Panc1 (cell line): ENCODE results near the gene CLDN7. TPM values are rescaled to one million over a fixed set of nuclear protein-coding genes. Genes with fewer than 3 reads are reported as not detected.

ENCODE experiments used
- ATAC-seq: fragments of 200-7000 bp; cut with Tn5 transposase; 2 replicates; pipeline ENCODE4 v1.9.1; 2020; ENCODE audit warnings: mild to moderate bottlenecking, moderate library complexity
- BruUV-seq: library from RNA; stranded (reverse); fragments of 400-500 nt; replicated peaks from 2 replicates; lab custom pipeline; 2021; lab: Mats Ljungman, UMichigan
- CTCF ChIA-PET: fragments of 300-600 bp; sonication (Branson Sonifier 250); formaldehyde crosslinking; loops from one replicate; lab custom pipeline; 2022; ENCODE audit warnings: antibody characterized with exemption; lab: Charles Lee
- POLR2A ChIA-PET: fragments of 300-600 bp; sonication (Branson Sonifier 250); formaldehyde crosslinking; loops from one replicate; lab custom pipeline; 2022; ENCODE audit warnings: antibody characterized with exemption; lab: Charles Lee
- DNase-seq: peaks from one replicate; pipeline ENCODE4 v3.0.0-alpha.2; 2010; ENCODE audit warnings: low read depth, low spot score
- H3K27ac ChIP-seq: 2 replicates; pipeline ENCODE4 v1.5.1; 2011; ENCODE audit warnings: mild to moderate bottlenecking, low read length, inconsistent platforms
- H3K27me3 ChIP-seq: fragments of 200-500 bp; sonication (Bioruptor generic); 2 replicates; pipeline ENCODE4 v1.6.0; 2014; ENCODE audit warnings: low read length, inconsistent platforms; ENCODE audit not compliant: control insufficient read depth, insufficient read depth
- H3K36me3 ChIP-seq: fragments of 200-500 bp; sonication (Bioruptor generic); 2 replicates; pipeline ENCODE4 v1.5.1; 2014; ENCODE audit warnings: inconsistent platforms, mild to moderate bottlenecking, low read length, moderate library complexity; ENCODE audit not compliant: control insufficient read depth, insufficient read depth
- H3K4me1 ChIP-seq: 2 replicates; pipeline ENCODE4 v1.5.1; 2011; ENCODE audit warnings: inconsistent platforms, mild to moderate bottlenecking, low read length, moderate library complexity; ENCODE audit not compliant: control insufficient read depth, insufficient read depth
- H3K4me3 ChIP-seq, 2 experiments: 2 replicates each; pipeline ENCODE4 v1.5.1; 2011 to 2012; ENCODE audit warnings: low read depth in 2 of 2, low read length in 2 of 2, mild to moderate bottlenecking in 2 of 2, inconsistent platforms in 1 of 2, moderate library complexity in 1 of 2
- H3K9me3 ChIP-seq: fragments of 200-500 bp; sonication (Bioruptor generic); 2 replicates; pipeline ENCODE4 v1.5.1; 2014; ENCODE audit warnings: low read depth, mild to moderate bottlenecking, inconsistent platforms, low read length, moderate library complexity; ENCODE audit not compliant: control insufficient read depth, insufficient read depth
- CTCF ChIP-seq: fragments of 450-650 bp; IDR thresholded peaks from 2 replicates; pipeline ENCODE4 v1.5.1; 2017; ENCODE audit warnings: mild to moderate bottlenecking
- POLR2AphosphoS5 ChIP-seq: IDR thresholded peaks from 2 replicates; pipeline ENCODE4 v1.6.1; 2012; ENCODE audit warnings: mild to moderate bottlenecking, low read depth, low read length, moderate library complexity
- REST ChIP-seq, 2 experiments: IDR thresholded peaks; 2 replicates each; pipeline ENCODE4 v1.6.1; 2011 to 2012; ENCODE audit warnings: low read depth in 2 of 2, control low read depth in 1 of 2, low read length in 1 of 2, mild to moderate bottlenecking in 1 of 2, moderate library complexity in 1 of 2; ENCODE audit not compliant: insufficient read depth in 1 of 2
- SIN3A ChIP-seq: IDR thresholded peaks from 2 replicates; pipeline ENCODE4 v1.6.1; 2012; ENCODE audit warnings: low read depth, mild to moderate bottlenecking, low read length, moderate library complexity, borderline replicate concordance; ENCODE audit not compliant: insufficient read depth
- TCF7L2 ChIP-seq: IDR thresholded peaks from 2 replicates; pipeline ENCODE4 v1.6.1; 2011; ENCODE audit warnings: mild to moderate bottlenecking, low read depth, low read length, inconsistent platforms
- in situ Hi-C: cut with HindIII; loops from 2 replicates; pipeline ENCODE4 v1.10.0; 2016; ENCODE audit warnings: low sequenced_read_pairs, low pct_unique_long_range_greater_than_20kb
- intact Hi-C: fragments of 100-400 bp; cut with micrococcal nuclease; formaldehyde crosslinking; loops from one replicate; pipeline ENCODE4 v1.10.0; 2022; ENCODE audit not compliant: unreplicated experiment
- total RNA-seq: library from RNA; stranded (reverse); gene quantifications from one replicate; pipeline ENCODE4 v1.2.1, GENCODE V29; 2021; ENCODE audit not compliant: unreplicated experiment

The CLDN7 gene
- total RNA-seq, 1 experiment from 2014 or later: 43.1 TPM

- TF ChIP-seq CTCF (no peak), SIN3A (no peak), REST (IDR thresholded peaks at IDR 0.05; ENCODE audit: insufficient read depth in 1 of 2, low read depth in 2 of 2, low read length in 1 of 2) (no peak), POLR2AphosphoS5 (no peak), TCF7L2 (no peak)
- no peak for DNase-seq
- ChIA-PET CTCF (no interaction called here), POLR2A (no interaction called here)
- intact Hi-C loops: no loop called here
- no peak overlapping the region for H3K27ac ChIP-seq
- no peaks in the 10 kb centered on the region for H3K27me3 ChIP-seq
- no TSS peak for BruUV-seq
- no peak overlapping the region for H3K4me3 ChIP-seq
- in situ Hi-C loops: no loop called here
- no peak for ATAC-seq
- H3K4me1 ChIP-seq: peaks cover 17% of the 10 kb centered on the region
- no peaks in the 10 kb centered on the region for H3K9me3 ChIP-seq
- no peaks in the 10 kb centered on the region for H3K36me3 ChIP-seq
Observed at GRCh38 chr17:7292729-7293128, 30.5 kb upstream of the CLDN7 start.

- POLR2A ChIA-PET: interaction anchor here (0.6 kb wide), 1 partner anchor 9 kb away, joined by 5 read pairs; no protein-coding TSS in a partner anchor
Observed at GRCh38 chr17:7292194-7292593, 29.9 kb upstream of the CLDN7 start.

More at GRCh38 chr17:7292194-7292593, 29.9 kb upstream of the CLDN7 start:
- BruUV-seq: no TSS peak
- Histone ChIP-seq H3K9me3 (no peaks in the 10 kb centered on the region), H3K27me3 (no peaks in the 10 kb centered on the region), H3K36me3 (no peaks in the 10 kb centered on the region), H3K4me3 (no peak overlapping the region), H3K27ac (no peak overlapping the region), H3K4me1 (peaks cover 17% of the 10 kb centered on the region)
- ATAC-seq (no peak), DNase-seq (no peak)
- intact Hi-C loops (no loop called here), in situ Hi-C loops (no loop called here)
- CTCF ChIA-PET: no interaction called here
- TF ChIP-seq REST (IDR thresholded peaks at IDR 0.05; ENCODE audit: insufficient read depth in 1 of 2, low read depth in 2 of 2, low read length in 1 of 2) (no peak), CTCF (no peak), TCF7L2 (no peak), SIN3A (no peak), POLR2AphosphoS5 (no peak)
